ENCODE measurements around the gene DPM2. TPM values are rescaled to one million over a fixed set of nuclear protein-coding genes. Genes with fewer than 3 reads are reported as not detected.

The DPM2 gene
- total and polyA plus RNA-seq, 2 experiments from 2014 or later: 36.6 to 92.4 TPM

GRCh38 chr9:127982912-127983311 is 45.3 kb upstream of the DPM2 start (continued):
- no peak for TF ChIP-seq ZNF462 (CRISPR knock-in tag; IDR thresholded peaks at IDR 0.05)
- TF ChIP-seq POLR2AphosphoS5 (IDR thresholded peaks at IDR 0.05; ENCODE audit: low read depth): no peak
- TF ChIP-seq ZNF331 (CRISPR knock-in tag; IDR thresholded peaks at IDR 0.05; ENCODE audit: low read depth): no peak
- TF ChIP-seq REST (IDR thresholded peaks at IDR 0.05; ENCODE audit: unreplicated experiment): no peak
- TF ChIP-seq CTCF (conservative IDR thresholded peaks at IDR 0.05; ENCODE audit: low read depth in 2 of 2): no peak
- TF ChIP-seq EZH2phosphoT487 (IDR thresholded peaks at IDR 0.05; ENCODE audit: unreplicated experiment): no peak
